OCI-LY7 (cell line): ENCODE measurements around the gene EGFL8. TPM values are rescaled to one million over a fixed set of nuclear protein-coding genes. Genes with fewer than 3 reads are reported as not detected.

Source experiments
- BruUV-seq: library from RNA; stranded (reverse); fragments of 400-500 nt; replicated peaks from 2 replicates; lab custom pipeline; 2021; lab: Mats Ljungman, UMichigan
- CTCF ChIA-PET: fragments of 300-600 bp; sonication (Branson Sonifier 250); formaldehyde crosslinking; loops from one replicate; lab custom pipeline; 2022; ENCODE audit warnings: antibody characterized with exemption; ENCODE audit not compliant: unreplicated experiment; lab: Charles Lee
- POLR2A ChIA-PET: fragments of 300-600 bp; sonication (Branson Sonifier 250); formaldehyde crosslinking; loops from one replicate; lab custom pipeline; 2022; ENCODE audit warnings: antibody characterized with exemption; lab: Charles Lee
- DNase-seq: peaks from one replicate; pipeline ENCODE4 v3.0.0-alpha.2; 2015; ENCODE audit warnings: low spot score
- H2AFZ ChIP-seq: fragments of 200-600 bp; sonication (generic), shearing (Covaris generic); 2 replicates; pipeline ENCODE4 v1.6.1; 2014; ENCODE audit warnings: mild to moderate bottlenecking, antibody characterized with exemption, low read length, moderate library complexity
- H3K27ac ChIP-seq: fragments of 200-600 bp; sonication (generic); 2 replicates; pipeline ENCODE4 v1.5.1; 2014; ENCODE audit warnings: mixed run types, low read depth, mild to moderate bottlenecking, moderate library complexity, low read length, inconsistent platforms; ENCODE audit not compliant: poor library complexity, severe bottlenecking
- H3K36me3 ChIP-seq: fragments of 200-600 bp; sonication (generic); 2 replicates; pipeline ENCODE4 v1.6.1; 2014; ENCODE audit warnings: mild to moderate bottlenecking, antibody characterized with exemption, low read length, moderate library complexity, mixed read lengths; ENCODE audit not compliant: insufficient read depth
- H3K4me1 ChIP-seq: fragments of 200-600 bp; sonication (generic); 2 replicates; pipeline ENCODE4 v1.5.1; 2014; ENCODE audit warnings: mild to moderate bottlenecking, low read length; ENCODE audit not compliant: insufficient read depth, poor library complexity, severe bottlenecking
- H3K4me2 ChIP-seq: fragments of 200-600 bp; sonication (generic); 2 replicates; pipeline ENCODE4 v1.6.1; 2014; ENCODE audit warnings: mild to moderate bottlenecking, low read length
- H3K4me3 ChIP-seq: fragments of 200-600 bp; sonication (generic); 2 replicates; pipeline ENCODE4 v1.5.1; 2014; ENCODE audit warnings: mild to moderate bottlenecking, low read depth, low read length; ENCODE audit not compliant: poor library complexity, severe bottlenecking
- H3K79me2 ChIP-seq: fragments of 200-600 bp; sonication (generic); 2 replicates; pipeline ENCODE4 v1.6.1; 2016; ENCODE audit warnings: low read depth, mild to moderate bottlenecking, low read length, moderate library complexity, mixed read lengths; ENCODE audit not compliant: insufficient read depth
- H3K9me2 ChIP-seq: fragments of 200-600 bp; sonication (generic); 2 replicates; pipeline ENCODE4 v1.6.1; 2016; ENCODE audit warnings: mild to moderate bottlenecking, low read length, mixed read lengths; ENCODE audit not compliant: insufficient read depth
- H3K9me3 ChIP-seq: fragments of 200-600 bp; sonication (generic); 2 replicates; pipeline ENCODE4 v1.6.1; 2014; ENCODE audit warnings: mild to moderate bottlenecking, mixed run types, low read length, mixed read lengths
- H4K20me1 ChIP-seq: fragments of 200-600 bp; sonication (generic); 2 replicates; pipeline ENCODE4 v1.6.1; 2014; ENCODE audit warnings: mild to moderate bottlenecking, antibody characterized with exemption, low read length, moderate library complexity, mixed read lengths; ENCODE audit not compliant: insufficient read depth
- EZH2phosphoT487 ChIP-seq: fragments of 200-600 bp; sonication (generic); IDR thresholded peaks from 2 replicates; pipeline ENCODE4 v1.6.1; 2018; ENCODE audit warnings: low read depth, borderline replicate concordance, mild to moderate bottlenecking, mixed run types, antibody characterized with exemption, low read length, moderate library complexity, mixed read lengths
- intact Hi-C: fragments of 100-400 bp; cut with micrococcal nuclease; formaldehyde crosslinking; loops from one replicate; pipeline ENCODE4 v1.10.0; 2022; ENCODE audit not compliant: unreplicated experiment
- total RNA-seq, 2 experiments: library from RNA; depleted of rRNA in 1 of 2; stranded (reverse); fragments of >200 nt in 1 of 2; shearing (Covaris generic) in 1 of 2; gene quantifications; 2 replicates each; pipeline ENCODE4 v1.2.3, GENCODE V29; 2014 to 2022
- TF ChIP-seq, protein P1 (sequence below): fragments of 200-600 bp; sonication (generic); conservative IDR thresholded peaks from 2 replicates; pipeline ENCODE4 v1.5.1; 2014; ENCODE audit warnings: mild to moderate bottlenecking, antibody characterized with exemption, low read length, moderate library complexity, mixed read lengths

Gene EGFL8
- total RNA-seq, 2 experiments from 2014 or later: 7.4 to 21.6 TPM

DNA sequence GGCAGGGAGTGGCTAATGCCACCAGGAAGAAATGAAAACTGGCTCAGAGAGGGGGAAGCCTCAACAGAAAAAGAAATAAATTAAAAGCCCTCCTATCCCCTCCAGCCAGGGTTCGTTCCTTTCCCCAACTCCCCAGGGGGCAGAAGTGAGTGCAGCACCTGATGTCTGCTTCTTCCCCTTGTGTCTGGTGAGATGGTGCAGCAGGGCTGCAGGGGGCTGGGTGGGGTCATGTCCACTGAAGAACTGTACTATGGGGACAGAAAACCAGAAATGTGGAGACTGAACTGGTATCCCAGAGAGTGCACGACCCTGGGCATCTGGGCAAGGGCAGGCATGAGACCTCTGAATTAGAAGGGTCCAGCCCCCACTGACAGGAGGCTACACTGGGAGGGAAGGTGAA is 4.0 kb downstream of the EGFL8 start:
- BruUV-seq: TSS peak; percentile 78
- Histone ChIP-seq H3K9me3 (no peaks in the 10 kb centered on the region), H2AFZ (no peak overlapping the region), H3K4me3 (no peak overlapping the region), H4K20me1 (no peaks in the 10 kb centered on the region), H3K4me2 (peak overlapping the region; percentile 18; the same call in 1 of the 2 replicates), H3K36me3 (peaks cover 45% of the 10 kb centered on the region), H3K27ac (peak overlapping the region; percentile 28), H3K4me1 (peaks cover 17% of the 10 kb centered on the region), H3K79me2 (no peaks in the 10 kb centered on the region), H3K9me2 (no peaks in the 10 kb centered on the region)
- TF ChIP-seq, protein P1, sequence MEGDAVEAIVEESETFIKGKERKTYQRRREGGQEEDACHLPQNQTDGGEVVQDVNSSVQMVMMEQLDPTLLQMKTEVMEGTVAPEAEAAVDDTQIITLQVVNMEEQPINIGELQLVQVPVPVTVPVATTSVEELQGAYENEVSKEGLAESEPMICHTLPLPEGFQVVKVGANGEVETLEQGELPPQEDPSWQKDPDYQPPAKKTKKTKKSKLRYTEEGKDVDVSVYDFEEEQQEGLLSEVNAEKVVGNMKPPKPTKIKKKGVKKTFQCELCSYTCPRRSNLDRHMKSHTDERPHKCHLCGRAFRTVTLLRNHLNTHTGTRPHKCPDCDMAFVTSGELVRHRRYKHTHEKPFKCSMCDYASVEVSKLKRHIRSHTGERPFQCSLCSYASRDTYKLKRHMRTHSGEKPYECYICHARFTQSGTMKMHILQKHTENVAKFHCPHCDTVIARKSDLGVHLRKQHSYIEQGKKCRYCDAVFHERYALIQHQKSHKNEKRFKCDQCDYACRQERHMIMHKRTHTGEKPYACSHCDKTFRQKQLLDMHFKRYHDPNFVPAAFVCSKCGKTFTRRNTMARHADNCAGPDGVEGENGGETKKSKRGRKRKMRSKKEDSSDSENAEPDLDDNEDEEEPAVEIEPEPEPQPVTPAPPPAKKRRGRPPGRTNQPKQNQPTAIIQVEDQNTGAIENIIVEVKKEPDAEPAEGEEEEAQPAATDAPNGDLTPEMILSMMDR: peak; percentile 33; the same call in 1 of the 2 replicates
- TF ChIP-seq EZH2phosphoT487: no peak
- DNase-seq: peak; percentile 38
- CTCF ChIA-PET: no interaction called here
- POLR2A ChIA-PET: no interaction called here
- intact Hi-C loops: no loop called here

DNA sequence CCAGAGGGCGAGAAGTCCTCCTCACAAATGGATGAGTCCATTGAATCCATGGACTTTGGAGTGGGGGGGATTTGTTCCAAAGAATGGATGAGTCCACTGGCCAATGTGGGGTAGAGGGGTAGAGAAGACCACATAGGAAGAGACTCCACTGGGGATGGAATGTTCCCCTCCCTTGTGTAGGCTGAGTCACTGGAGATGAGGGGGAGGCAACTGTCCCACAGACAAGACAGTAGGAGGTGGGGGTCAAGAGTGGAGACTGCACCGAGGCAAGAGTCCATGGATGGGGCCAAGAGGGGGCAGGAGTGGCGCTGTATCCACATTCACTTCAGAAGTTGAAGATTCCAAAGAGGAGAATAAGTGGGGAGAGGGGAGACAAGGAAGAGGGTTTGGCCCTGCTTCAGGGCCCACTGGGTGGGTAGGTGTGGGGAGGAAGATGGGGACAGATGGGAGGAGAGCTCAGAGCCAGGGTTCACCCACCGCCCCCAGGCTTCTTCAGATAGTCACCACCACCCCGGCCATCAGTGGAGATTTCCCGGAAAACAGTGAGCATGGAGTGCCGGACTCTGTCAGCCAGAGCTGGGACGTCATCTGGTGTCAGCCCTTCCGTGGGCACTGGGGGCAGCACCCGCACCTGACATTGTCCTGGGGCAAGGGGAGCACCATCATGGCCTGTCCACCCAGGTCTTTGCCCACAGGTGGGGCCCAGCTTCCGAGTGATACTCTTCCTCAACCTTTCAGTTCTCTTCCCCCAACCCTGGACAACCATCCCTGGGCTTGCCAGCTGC is 4.6 kb downstream of the EGFL8 start:
- ChIA-PET POLR2A (no interaction called here), CTCF (no interaction called here)
- peaks cover 23% of the 10 kb centered on the region for H3K4me1 ChIP-seq
- H3K27ac ChIP-seq: no peak overlapping the region
- H3K4me3 ChIP-seq: no peak overlapping the region
- H3K9me2 ChIP-seq: no peaks in the 10 kb centered on the region
- DNase-seq: no peak
- no peaks in the 10 kb centered on the region for H4K20me1 ChIP-seq
- no peak overlapping the region for H2AFZ ChIP-seq
- H3K4me2 ChIP-seq: no peak overlapping the region
- no peaks in the 10 kb centered on the region for H3K9me3 ChIP-seq
- BruUV-seq: no TSS peak
- TF ChIP-seq, protein P1: 0 out of 2 replicates have a peak, but pooled peaks have one; percentile 31
- TF ChIP-seq EZH2phosphoT487: no peak
- H3K79me2 ChIP-seq: no peaks in the 10 kb centered on the region
- peaks cover 44% of the 10 kb centered on the region for H3K36me3 ChIP-seq
- intact Hi-C loops: no loop called here

DNA sequence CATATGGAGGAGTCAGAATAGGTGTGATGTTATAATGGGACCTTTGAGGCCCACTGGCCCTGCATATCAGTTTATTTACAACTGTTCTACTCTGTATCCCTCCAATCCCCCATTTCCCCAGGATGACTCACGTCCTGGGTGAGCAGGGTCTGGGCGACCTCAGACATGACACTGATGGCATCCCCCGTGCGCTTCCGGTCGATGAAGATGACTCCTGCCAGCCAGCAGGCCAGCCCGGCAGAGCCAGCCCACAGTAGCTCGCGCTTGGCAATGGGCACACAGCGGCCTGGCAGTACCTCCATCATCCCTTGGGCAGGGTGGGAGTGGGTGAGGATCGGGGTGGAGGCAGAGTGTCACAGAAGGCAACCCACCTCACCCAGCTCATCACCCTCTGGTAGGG is 5.9 kb downstream of the EGFL8 start:
- no peaks in the 10 kb centered on the region for H3K9me3 ChIP-seq
- DNase-seq: no peak
- H3K4me3 ChIP-seq: no peak overlapping the region
- H3K36me3 ChIP-seq: peaks cover 39% of the 10 kb centered on the region
- CTCF ChIA-PET: no interaction called here
- no peak for TF ChIP-seq EZH2phosphoT487
- TF ChIP-seq, protein P1: no peak
- no peaks in the 10 kb centered on the region for H4K20me1 ChIP-seq
- intact Hi-C loops: no loop called here
- POLR2A ChIA-PET: no interaction called here
- H2AFZ ChIP-seq: no peak overlapping the region
- no peak overlapping the region for H3K4me2 ChIP-seq
- peaks cover 23% of the 10 kb centered on the region for H3K4me1 ChIP-seq
- H3K27ac ChIP-seq: no peak overlapping the region
- no peaks in the 10 kb centered on the region for H3K9me2 ChIP-seq
- no TSS peak for BruUV-seq
- H3K79me2 ChIP-seq: peaks cover 9% of the 10 kb centered on the region; the same call in 1 of the 2 replicates
